ENCODE data around the gene CSNK1G1.

- TF ChIP-seq GATA2 (IDR thresholded peaks at IDR 0.05; ENCODE audit: low read depth, low read length) (no peak), GATA3 (IDR thresholded peaks at IDR 0.05; ENCODE audit: low read depth, low read length) (no peak)
Measured at GRCh38 chr15:64369078-64369607, 13.2 kb upstream of the CSNK1G1 start.

All from SH-SY5Y (cell line).